Caco-2 (cell line): ENCODE results near the gene OCEL1. TPM values are rescaled to one million over a fixed set of nuclear protein-coding genes. Genes with fewer than 3 reads are reported as not detected.

Experiments used
- BruUV-seq: library from RNA; stranded (reverse); fragments of 400-500 nt; replicated peaks from 2 replicates; lab custom pipeline; 2021; lab: Mats Ljungman, UMichigan
- CTCF ChIA-PET: fragments of 300-600 bp; sonication (Branson Sonifier 250); formaldehyde crosslinking; loops from one replicate; lab custom pipeline; 2022; ENCODE audit warnings: antibody characterized with exemption; lab: Charles Lee
- POLR2A ChIA-PET: fragments of 300-600 bp; sonication (Branson Sonifier 250); formaldehyde crosslinking; loops from one replicate; lab custom pipeline; 2022; ENCODE audit warnings: antibody characterized with exemption; lab: Charles Lee
- DNase-seq, 2 experiments: peaks; one replicate each; pipeline versions ENCODE4 v3.0.0 to v3.0.0-alpha.2; 2020 to 2022
- H3K27me3 ChIP-seq: replicated peaks from 2 replicates; pipeline ENCODE4 v1.6.0; 2011; ENCODE audit warnings: low read length; ENCODE audit not compliant: control insufficient read depth, insufficient read depth
- H3K36me3 ChIP-seq: 2 replicates; pipeline ENCODE4 v1.5.1; 2011; ENCODE audit warnings: low read length; ENCODE audit not compliant: control insufficient read depth, insufficient read depth
- H3K4me1 ChIP-seq: fragments of 250-450 bp; sonication (Bioruptor Pico); 2 replicates; pipeline ENCODE4 v1.5.1; 2020; ENCODE audit warnings: mild to moderate bottlenecking
- H3K4me3 ChIP-seq: 2 replicates; pipeline ENCODE4 v1.5.1; 2011; ENCODE audit warnings: low read depth, mild to moderate bottlenecking, control low read depth, low read length
- H3K9me3 ChIP-seq: fragments of 250-450 bp; sonication (Bioruptor Pico); 2 replicates; pipeline ENCODE4 v1.5.1; 2020; ENCODE audit warnings: mild to moderate bottlenecking, moderate library complexity
- H3K27ac Mint-ChIP-seq: one replicate; pipeline ENCODE4 v1.8.0; 2022; ENCODE audit warnings: mixed read lengths; ENCODE audit not compliant: unreplicated experiment
- H3K27me3 Mint-ChIP-seq: one replicate; pipeline ENCODE4 v1.8.0; 2022; ENCODE audit warnings: mixed read lengths; ENCODE audit not compliant: insufficient read depth, unreplicated experiment
- H3K36me3 Mint-ChIP-seq: one replicate; pipeline ENCODE4 v1.8.0; 2022; ENCODE audit warnings: mild to moderate bottlenecking, mixed read lengths; ENCODE audit not compliant: insufficient read depth, unreplicated experiment
- H3K4me1 Mint-ChIP-seq: one replicate; pipeline ENCODE4 v1.8.0; 2022; ENCODE audit warnings: low read depth, mixed read lengths; ENCODE audit not compliant: unreplicated experiment
- H3K4me3 Mint-ChIP-seq: one replicate; pipeline ENCODE4 v1.8.0; 2022; ENCODE audit warnings: mild to moderate bottlenecking, moderate library complexity, mixed read lengths; ENCODE audit not compliant: unreplicated experiment
- H3K9me3 Mint-ChIP-seq: one replicate; pipeline ENCODE4 v1.8.0; 2022; ENCODE audit warnings: mixed read lengths; ENCODE audit not compliant: unreplicated experiment
- intact Hi-C: fragments of 100-400 bp; cut with micrococcal nuclease; formaldehyde crosslinking; loops from one replicate; pipeline ENCODE4 v1.10.0; 2022; ENCODE audit not compliant: unreplicated experiment
- total RNA-seq: library from RNA; stranded (reverse); gene quantifications from 2 replicates; pipeline ENCODE4 v1.2.3, GENCODE V29; 2022
- TF ChIP-seq, protein P1 (sequence below), 2 experiments: fragments of 200-600 bp in 1 of 2; IDR thresholded peaks; 1 replicate in 1 of 2; 2 replicates in 1 of 2; pipeline versions ENCODE4 v1.5.1 to v1.8.0; 2011 to 2022; ENCODE audit warnings: antibody characterized with exemption in 1 of 2, control low read depth in 1 of 2, inconsistent platforms in 1 of 2, low read depth in 1 of 2, low read length in 1 of 2, mild to moderate bottlenecking in 1 of 2, moderate library complexity in 1 of 2; ENCODE audit not compliant: insufficient read depth in 1 of 2, severe bottlenecking in 1 of 2, unreplicated experiment in 1 of 2

The OCEL1 gene
- total RNA-seq, 1 experiment from 2014 or later: 14.9 TPM

DNA sequence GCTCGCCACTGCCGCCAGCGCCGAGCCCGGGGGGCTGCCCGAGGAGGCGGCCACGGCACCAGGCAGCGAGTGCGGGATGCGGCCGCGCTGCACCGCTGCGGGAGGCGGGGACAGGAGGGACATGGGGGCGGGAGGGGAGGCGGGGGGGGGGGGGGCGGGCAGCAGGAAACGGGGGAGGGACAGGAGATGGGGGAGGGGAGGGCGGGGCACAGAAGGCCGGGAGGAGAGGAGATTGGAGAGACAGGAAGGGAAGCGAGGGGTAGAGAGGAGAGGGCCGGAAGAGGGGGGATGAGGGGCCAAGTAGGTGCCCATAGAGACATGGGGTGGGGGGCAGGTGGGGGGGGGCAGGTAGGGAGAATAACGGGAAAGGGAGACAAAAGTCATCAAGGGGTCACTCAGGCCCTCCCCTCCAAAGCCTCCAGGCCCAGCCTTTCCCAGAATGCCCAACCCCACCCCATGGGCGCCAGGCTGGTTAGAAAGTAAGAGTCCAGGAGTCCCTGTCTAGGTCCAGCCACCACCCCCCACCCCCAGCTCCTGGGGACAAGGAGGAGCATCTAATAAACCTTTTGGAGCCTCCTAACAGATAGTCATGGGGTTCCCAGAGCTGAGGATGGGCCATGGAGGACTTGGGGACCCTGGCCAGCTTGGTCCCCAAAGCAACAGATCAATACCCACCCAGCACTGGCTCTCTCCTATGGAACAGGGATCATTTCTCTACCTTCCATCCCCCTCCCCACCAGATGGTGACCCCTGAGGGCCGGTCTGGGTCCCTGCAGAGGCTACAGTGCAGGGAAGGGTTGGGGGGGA lies 10.1 kb downstream of the OCEL1 start:
- no peak for DNase-seq
- Mint-ChIP-seq H3K36me3 (peaks cover 78% of the 10 kb centered on the region), H3K4me1 (peaks cover 13% of the 10 kb centered on the region), H3K4me3 (no peak overlapping the region), H3K9me3 (no peaks in the 10 kb centered on the region), H3K27me3 (no peaks in the 10 kb centered on the region), H3K27ac (no peak overlapping the region)
- intact Hi-C loops: no loop called here
- ChIA-PET CTCF (no interaction called here), POLR2A (no interaction called here)
- Histone ChIP-seq H3K4me3 (no peak overlapping the region), H3K27me3 (no peaks in the 10 kb centered on the region), H3K4me1 (peaks cover 15% of the 10 kb centered on the region), H3K36me3 (peaks cover 2% of the 10 kb centered on the region), H3K9me3 (no peaks in the 10 kb centered on the region; the same call in 1 of the 2 replicates)
- TF ChIP-seq, protein P1, sequence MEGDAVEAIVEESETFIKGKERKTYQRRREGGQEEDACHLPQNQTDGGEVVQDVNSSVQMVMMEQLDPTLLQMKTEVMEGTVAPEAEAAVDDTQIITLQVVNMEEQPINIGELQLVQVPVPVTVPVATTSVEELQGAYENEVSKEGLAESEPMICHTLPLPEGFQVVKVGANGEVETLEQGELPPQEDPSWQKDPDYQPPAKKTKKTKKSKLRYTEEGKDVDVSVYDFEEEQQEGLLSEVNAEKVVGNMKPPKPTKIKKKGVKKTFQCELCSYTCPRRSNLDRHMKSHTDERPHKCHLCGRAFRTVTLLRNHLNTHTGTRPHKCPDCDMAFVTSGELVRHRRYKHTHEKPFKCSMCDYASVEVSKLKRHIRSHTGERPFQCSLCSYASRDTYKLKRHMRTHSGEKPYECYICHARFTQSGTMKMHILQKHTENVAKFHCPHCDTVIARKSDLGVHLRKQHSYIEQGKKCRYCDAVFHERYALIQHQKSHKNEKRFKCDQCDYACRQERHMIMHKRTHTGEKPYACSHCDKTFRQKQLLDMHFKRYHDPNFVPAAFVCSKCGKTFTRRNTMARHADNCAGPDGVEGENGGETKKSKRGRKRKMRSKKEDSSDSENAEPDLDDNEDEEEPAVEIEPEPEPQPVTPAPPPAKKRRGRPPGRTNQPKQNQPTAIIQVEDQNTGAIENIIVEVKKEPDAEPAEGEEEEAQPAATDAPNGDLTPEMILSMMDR (IDR thresholded peaks at IDR 0.05; ENCODE audit: insufficient read depth in 1 of 2, low read depth in 1 of 2, low read length in 1 of 2, severe bottlenecking in 1 of 2, unreplicated experiment in 1 of 2): no peak
- no TSS peak for BruUV-seq

DNA sequence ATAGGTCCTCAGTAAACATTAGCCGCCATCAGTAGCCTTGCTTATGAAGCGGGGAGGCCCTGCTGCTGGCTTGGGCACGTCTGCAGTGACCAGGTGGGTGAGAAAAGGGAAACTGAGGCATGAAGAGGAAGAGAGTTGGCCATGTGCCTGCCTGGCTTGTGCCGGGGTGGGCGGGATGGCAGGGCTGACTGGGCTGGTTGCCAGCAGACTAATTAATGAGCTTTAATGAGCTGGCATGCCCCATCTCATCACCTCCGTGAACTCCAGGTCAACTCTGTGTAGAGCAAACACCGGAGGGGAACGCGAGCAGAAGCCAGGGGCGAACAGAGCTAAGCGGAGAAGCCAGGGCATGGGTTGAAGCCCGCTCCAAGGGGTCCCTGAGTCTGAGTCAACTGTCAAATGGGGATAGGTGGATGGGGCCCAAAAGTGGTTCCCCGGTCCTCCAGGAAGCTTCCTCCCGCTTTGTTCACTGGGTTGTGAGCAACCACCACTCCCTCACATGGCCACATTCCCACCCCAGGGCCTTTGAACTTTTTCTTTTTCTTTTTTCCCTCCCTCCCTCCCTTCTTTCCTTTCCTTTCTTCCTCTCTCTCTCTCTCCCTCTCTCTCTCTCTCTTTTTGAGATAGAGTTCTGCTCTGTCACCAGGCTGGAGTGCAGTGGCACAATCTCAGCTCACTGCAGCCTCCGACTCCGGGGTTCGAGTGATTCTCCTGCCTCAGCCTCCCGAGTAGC lies 11.0 kb downstream of the OCEL1 start:
- Histone ChIP-seq H3K4me1 (peaks cover 22% of the 10 kb centered on the region), H3K4me3 (no peak overlapping the region), H3K27me3 (no peaks in the 10 kb centered on the region), H3K9me3 (no peaks in the 10 kb centered on the region; the same call in 1 of the 2 replicates), H3K36me3 (peaks cover 2% of the 10 kb centered on the region)
- peaks cover 13% of the 10 kb centered on the region for H3K4me1 Mint-ChIP-seq
- H3K36me3 Mint-ChIP-seq: peaks cover 78% of the 10 kb centered on the region
- H3K27ac Mint-ChIP-seq: no peak overlapping the region
- TF ChIP-seq, protein P1 (IDR thresholded peaks at IDR 0.05; ENCODE audit: insufficient read depth in 1 of 2, low read depth in 1 of 2, low read length in 1 of 2, severe bottlenecking in 1 of 2, unreplicated experiment in 1 of 2): no peak
- ChIA-PET POLR2A (no interaction called here), CTCF (no interaction called here)
- no peaks in the 10 kb centered on the region for H3K27me3 Mint-ChIP-seq
- no TSS peak for BruUV-seq
- no peak for DNase-seq
- H3K9me3 Mint-ChIP-seq: no peaks in the 10 kb centered on the region
- intact Hi-C loops: no loop called here
- no peak overlapping the region for H3K4me3 Mint-ChIP-seq

DNA sequence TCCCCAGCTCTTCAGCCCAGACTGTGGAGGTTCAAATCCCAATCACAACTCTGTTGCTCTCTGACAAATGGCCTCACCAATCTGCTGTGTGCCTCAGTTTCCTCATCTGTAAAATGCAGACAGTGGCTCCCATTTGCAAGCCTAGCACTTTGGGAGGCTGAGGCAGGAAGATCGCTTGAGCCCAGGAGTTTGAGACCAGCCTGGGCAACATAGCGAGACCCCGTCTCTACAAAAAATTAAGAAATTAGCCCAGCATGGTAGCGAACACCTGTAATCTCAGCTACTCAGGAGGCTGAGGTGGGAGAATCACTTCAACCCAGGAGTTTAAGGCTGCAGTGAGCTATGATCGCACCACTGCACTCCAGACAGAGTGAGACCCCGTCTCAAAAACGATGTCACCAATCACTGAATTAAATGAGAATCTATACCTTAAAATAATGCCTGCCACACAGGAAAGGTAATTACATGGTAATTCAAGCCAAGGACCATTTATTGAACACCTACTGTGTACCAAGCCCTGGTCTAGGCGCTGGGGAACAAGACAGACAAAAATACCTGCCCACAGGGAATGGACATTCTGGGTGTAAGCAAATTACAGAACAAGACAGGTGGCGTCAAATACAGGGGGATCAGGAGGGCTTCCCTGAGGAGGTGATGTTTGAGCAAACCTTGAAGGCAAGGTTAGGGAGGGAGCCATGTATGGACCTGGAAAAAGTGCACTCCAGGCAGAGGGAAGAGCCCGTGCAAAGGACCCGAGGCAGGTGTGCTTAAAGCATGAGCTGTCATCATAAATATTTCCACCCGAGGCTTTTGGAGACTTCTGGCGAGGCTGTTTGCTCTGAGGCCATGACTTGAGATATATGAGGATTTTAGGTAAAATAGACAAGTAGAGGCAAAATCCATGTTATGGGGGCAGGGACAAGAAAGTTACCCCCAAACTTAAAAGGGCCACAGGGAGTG lies 12.0 kb downstream of the OCEL1 start:
- no peak for DNase-seq
- H3K4me1 ChIP-seq: peaks cover 32% of the 10 kb centered on the region
- H3K27me3 ChIP-seq: no peaks in the 10 kb centered on the region
- Mint-ChIP-seq H3K27me3 (no peaks in the 10 kb centered on the region), H3K9me3 (no peaks in the 10 kb centered on the region), H3K4me1 (peaks cover 18% of the 10 kb centered on the region), H3K4me3 (peak overlapping the region; percentile 31), H3K27ac (peak overlapping the region; percentile 72), H3K36me3 (peaks cover 73% of the 10 kb centered on the region)
- intact Hi-C loops: no loop called here
- no peak overlapping the region for H3K4me3 ChIP-seq
- ChIA-PET POLR2A (no interaction called here), CTCF (no interaction called here)
- BruUV-seq: no TSS peak
- H3K9me3 ChIP-seq: no peaks in the 10 kb centered on the region; the same call in 1 of the 2 replicates
- TF ChIP-seq, protein P1 (IDR thresholded peaks at IDR 0.05; ENCODE audit: insufficient read depth in 1 of 2, low read depth in 1 of 2, low read length in 1 of 2, severe bottlenecking in 1 of 2, unreplicated experiment in 1 of 2): no peak
- peaks cover 2% of the 10 kb centered on the region for H3K36me3 ChIP-seq
